NB4 (cell line): Measurements from ENCODE around the gene ZDHHC21.

Experiments
- CTCF ChIP-seq: IDR thresholded peaks from one replicate; pipeline ENCODE4 v1.5.1; 2012; ENCODE audit warnings: low read depth, low read length
- MYC ChIP-seq: IDR thresholded peaks from 2 replicates; pipeline ENCODE4 v1.6.1; 2011; ENCODE audit warnings: low read depth, low read length
- POLR2A ChIP-seq: IDR thresholded peaks from 2 replicates; pipeline ENCODE4 v1.6.1; 2011; ENCODE audit warnings: mild to moderate bottlenecking; ENCODE audit not compliant: insufficient read length; ENCODE audit errors: extremely low read depth
- TF ChIP-seq, protein P1 (sequence below): IDR thresholded peaks from 2 replicates; pipeline ENCODE4 v1.6.1; 2011; ENCODE audit warnings: low read depth, low read length

GRCh38 chr9:14593406-14593805, 99.8 kb downstream of the ZDHHC21 start:
- TF ChIP-seq CTCF (no peak), MYC (no peak), POLR2A (no peak)
- TF ChIP-seq, protein P1, sequence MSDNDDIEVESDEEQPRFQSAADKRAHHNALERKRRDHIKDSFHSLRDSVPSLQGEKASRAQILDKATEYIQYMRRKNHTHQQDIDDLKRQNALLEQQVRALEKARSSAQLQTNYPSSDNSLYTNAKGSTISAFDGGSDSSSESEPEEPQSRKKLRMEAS: no peak
